Hematopoietic multipotent progenitor cell (in vitro differentiated cells): ENCODE data around the gene SF3B5. TPM values are rescaled to one million over a fixed set of nuclear protein-coding genes. Genes with fewer than 3 reads are reported as not detected.
"Not testable (repeated sequence)": the region's sequence is repeated elsewhere in the genome, so short reads cannot be mapped to it uniquely, and the experiment has no call there.

Experiments
- DNase-seq, 3 donors: peaks; one replicate each; pipeline ENCODE4 v3.0.0-alpha.2; 2011 to 2015; ENCODE audit warnings: low read depth in 2 of 3, low spot score in 2 of 3
- total RNA-seq: library from RNA; depleted of rRNA; stranded (reverse); fragments of >200 nt; gene quantifications from one replicate; pipeline ENCODE4 v1.2.3, GENCODE V29; 2012

The SF3B5 gene
- total RNA-seq, 1 donor: 235 TPM

GRCh38 chr6:144064402-144065212 is 30.8 kb downstream of the SF3B5 start:
- peak; percentile 9 to 63 (median 47) for DNase-seq

GRCh38 chr6:144063744-144064401 is 31.5 kb downstream of the SF3B5 start:
- DNase-seq: peak; percentile 76 to 95 (median 95)

GRCh38 chr6:144063246-144063743 is 32.1 kb downstream of the SF3B5 start:
- no peak for DNase-seq

GRCh38 chr6:144062786-144063185 is 32.6 kb downstream of the SF3B5 start:
- DNase-seq: peak in 1 of 3 donors; percentile 17

- no peak for DNase-seq
These were observed 36.2 kb downstream of the SF3B5 start for GRCh38 chr6:144059139-144059538.

- peak in 2 of 3 donors; percentile 71 to 86 for DNase-seq
These were observed 40.0 kb downstream of the SF3B5 start for GRCh38 chr6:144055121-144055931.

GRCh38 chr6:144053601-144054000 is 41.8 kb downstream of the SF3B5 start:
- DNase-seq: no peak

GRCh38 chr6:144052488-144052887 is 42.9 kb downstream of the SF3B5 start:
- DNase-seq: no peak

- no peak for DNase-seq
These were observed 46.0 kb downstream of the SF3B5 start for GRCh38 chr6:144049386-144049785.

- no peak for DNase-seq
These were observed 47.7 kb downstream of the SF3B5 start for GRCh38 chr6:144047688-144048087.

GRCh38 chr6:144046672-144047071 is 48.7 kb downstream of the SF3B5 start:
- not testable (repeated sequence) for DNase-seq

GRCh38 chr6:144044989-144045388 is 50.4 kb downstream of the SF3B5 start:
- DNase-seq: not testable (repeated sequence)

Other genes starting within 250 kb of the SF3B5 start
- gene ZC2HC1B, start 231.1 kb downstream of the SF3B5 start, total RNA-seq: not detected
- 42.8 TPM for gene PLAGL1, start 87.3 kb downstream of the SF3B5 start, total RNA-seq
- 32.3 TPM for gene STX11, start 54.9 kb upstream of the SF3B5 start, total RNA-seq
- gene UTRN, start 189.8 kb upstream of the SF3B5 start, total RNA-seq: 109 TPM